ENCODE results near the gene QRFP.

Gene QRFP

DNA sequence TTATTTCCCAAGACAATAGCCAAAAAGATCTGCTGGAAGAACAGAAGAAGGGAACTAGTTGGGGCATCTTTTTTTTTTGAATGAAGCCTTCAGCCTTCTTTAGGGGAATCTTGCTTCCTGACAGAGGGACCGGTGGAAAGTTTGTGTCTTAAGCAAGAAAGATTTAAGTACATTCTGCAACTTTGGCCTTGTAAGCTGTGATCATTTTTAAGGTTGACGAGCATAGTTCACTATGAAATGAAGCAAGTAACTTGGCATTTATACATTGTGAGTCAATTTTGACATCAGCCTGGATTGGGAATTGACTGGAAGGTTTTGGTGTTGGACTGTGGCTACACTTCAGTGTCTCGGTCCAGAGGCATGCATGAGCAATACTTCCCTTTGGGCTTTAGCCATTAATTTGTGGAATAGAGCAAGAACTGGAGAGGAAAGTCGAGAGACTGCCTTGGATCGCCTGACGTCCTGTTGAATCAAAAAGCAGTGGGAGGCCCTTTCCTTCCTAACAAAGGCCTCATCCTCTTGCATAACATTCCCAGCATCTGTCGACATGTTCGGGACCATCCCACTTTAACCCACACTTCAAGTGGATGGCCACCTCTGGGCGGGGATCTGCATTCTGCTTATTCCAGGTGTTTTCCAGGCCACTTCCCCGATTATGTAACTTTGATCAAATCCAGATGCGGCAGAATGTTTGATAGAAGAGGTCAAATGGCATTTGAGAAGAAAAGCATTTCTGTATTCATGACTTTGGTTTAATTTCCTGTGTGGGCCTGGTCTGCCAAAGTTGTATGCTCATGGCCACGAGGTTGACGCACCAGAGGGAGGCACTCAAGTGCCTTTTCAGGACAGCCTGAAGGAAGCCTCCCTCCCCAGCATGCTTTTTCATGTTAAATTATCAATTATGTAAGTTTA lies 49.0 kb downstream of the QRFP start:
- no peak for DNase-seq

DNA sequence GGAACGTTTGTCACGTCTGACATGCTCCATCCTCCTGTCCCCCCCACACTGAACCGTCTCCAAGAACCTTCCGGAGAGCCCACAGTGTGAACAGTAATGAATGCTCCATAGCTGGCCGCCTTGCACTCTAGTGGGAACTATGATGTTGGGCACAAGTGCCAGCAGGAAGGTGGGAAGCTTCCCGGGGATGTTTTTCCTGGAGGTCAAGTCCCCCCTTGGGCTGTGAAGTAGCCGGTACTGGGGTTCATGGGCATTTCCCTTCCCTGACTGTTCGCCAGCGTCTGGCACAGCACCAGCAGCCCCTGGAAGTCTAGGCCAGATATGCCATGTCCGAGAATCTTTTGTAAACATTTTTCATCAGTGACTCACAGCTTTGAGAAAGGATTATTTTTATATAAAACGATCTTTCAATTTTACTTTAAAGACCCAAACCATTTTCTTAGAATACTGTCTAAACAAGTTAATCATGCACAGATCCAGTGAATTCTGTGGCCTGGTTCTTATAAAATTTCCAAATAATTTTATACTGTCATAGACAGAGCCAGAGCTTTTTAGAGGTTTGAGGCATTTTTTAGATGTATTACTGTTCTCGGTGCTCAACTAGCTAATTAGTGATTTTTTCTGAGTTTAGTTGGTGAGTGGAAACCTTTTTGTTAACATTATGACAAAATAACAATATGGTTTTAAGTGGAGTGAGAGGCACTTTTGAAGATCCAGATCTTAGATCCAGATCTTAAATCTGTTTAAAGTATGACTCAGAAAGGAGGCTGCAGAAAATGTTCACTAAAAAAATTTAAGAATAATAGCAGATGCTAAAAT lies 49.9 kb downstream of the QRFP start:
- DNase-seq, result no peak

- no peak for DNase-seq
Measured at GRCh38 chr9:130845901-130846481, 50.6 kb downstream of the QRFP start.

- no peak for DNase-seq
Measured at GRCh38 chr9:130845254-130845653, 51.4 kb downstream of the QRFP start.

- DNase-seq, result no peak
Measured at GRCh38 chr9:130844044-130844451, 52.6 kb downstream of the QRFP start.

- no peak for DNase-seq
Measured at GRCh38 chr9:130843049-130843908, 53.3 kb downstream of the QRFP start.

All from T-helper 9 cell (primary cell).